ENCODE measurements around the gene TARS2.

- no peak for TF ChIP-seq CREB1 (IDR thresholded peaks at IDR 0.05)
- TF ChIP-seq CREB1 (CRISPR knock-in tag; IDR thresholded peaks at IDR 0.05) = no peak
- no peak for TF ChIP-seq JUNB (CRISPR knock-in tag; IDR thresholded peaks at IDR 0.05; ENCODE audit: borderline replicate concordance)
- no peak for TF ChIP-seq POLR2A (IDR thresholded peaks at IDR 0.05; ENCODE audit: insufficient read depth in 1 of 2, low read depth in 2 of 2, low read length in 2 of 2)
- no peak for TF ChIP-seq NFATC3 (CRISPR knock-in tag; IDR thresholded peaks at IDR 0.05)
- TF ChIP-seq NFIC (IDR thresholded peaks at IDR 0.05; ENCODE audit: low read length) = no peak
- TF ChIP-seq, protein P1, sequence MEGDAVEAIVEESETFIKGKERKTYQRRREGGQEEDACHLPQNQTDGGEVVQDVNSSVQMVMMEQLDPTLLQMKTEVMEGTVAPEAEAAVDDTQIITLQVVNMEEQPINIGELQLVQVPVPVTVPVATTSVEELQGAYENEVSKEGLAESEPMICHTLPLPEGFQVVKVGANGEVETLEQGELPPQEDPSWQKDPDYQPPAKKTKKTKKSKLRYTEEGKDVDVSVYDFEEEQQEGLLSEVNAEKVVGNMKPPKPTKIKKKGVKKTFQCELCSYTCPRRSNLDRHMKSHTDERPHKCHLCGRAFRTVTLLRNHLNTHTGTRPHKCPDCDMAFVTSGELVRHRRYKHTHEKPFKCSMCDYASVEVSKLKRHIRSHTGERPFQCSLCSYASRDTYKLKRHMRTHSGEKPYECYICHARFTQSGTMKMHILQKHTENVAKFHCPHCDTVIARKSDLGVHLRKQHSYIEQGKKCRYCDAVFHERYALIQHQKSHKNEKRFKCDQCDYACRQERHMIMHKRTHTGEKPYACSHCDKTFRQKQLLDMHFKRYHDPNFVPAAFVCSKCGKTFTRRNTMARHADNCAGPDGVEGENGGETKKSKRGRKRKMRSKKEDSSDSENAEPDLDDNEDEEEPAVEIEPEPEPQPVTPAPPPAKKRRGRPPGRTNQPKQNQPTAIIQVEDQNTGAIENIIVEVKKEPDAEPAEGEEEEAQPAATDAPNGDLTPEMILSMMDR (CRISPR knock-in tag; IDR thresholded peaks at IDR 0.05) = no peak
- TF ChIP-seq ZNF569 (CRISPR knock-in tag; IDR thresholded peaks at IDR 0.05; ENCODE audit: borderline replicate concordance) = no peak
These were observed 2.8 kb upstream of the TARS2 start for GRCh38 chr1:150484431-150484830.
